GM19193 (cell line): ENCODE measurements around the gene UBE2I.

Source experiments
- POLR2A ChIP-seq: IDR thresholded peaks from 4 replicates; pipeline ENCODE4 v1.6.1; 2011; ENCODE audit not compliant: insufficient read depth, insufficient read length; ENCODE audit errors: extremely low read depth

The UBE2I gene

GRCh38 chr16:1300664-1301476 lies 8.6 kb upstream of the UBE2I start:
- TF ChIP-seq POLR2A, result no peak

- TF ChIP-seq POLR2A, result no peak
These were observed 7.9 kb upstream of the UBE2I start for GRCh38 chr16:1301562-1301961.

- no peak for TF ChIP-seq POLR2A
These were observed 3.6 kb upstream of the UBE2I start for GRCh38 chr16:1305823-1306222.

- no peak for TF ChIP-seq POLR2A
These were observed 3.1 kb upstream of the UBE2I start for GRCh38 chr16:1306334-1306733.

GRCh38 chr16:1308036-1308976 lies 1.1 kb upstream of the UBE2I start:
- peak; percentile 67 for TF ChIP-seq POLR2A

GRCh38 chr16:1309888-1310831 lies 724 bp downstream of the UBE2I start:
- TF ChIP-seq POLR2A, result no peak

- TF ChIP-seq POLR2A, result no peak
These were observed 1.4 kb downstream of the UBE2I start for GRCh38 chr16:1310832-1311200.

- TF ChIP-seq POLR2A, result no peak
These were observed 1.8 kb downstream of the UBE2I start for GRCh38 chr16:1311212-1311737.

GRCh38 chr16:1311738-1312466 lies 2.5 kb downstream of the UBE2I start:
- no peak for TF ChIP-seq POLR2A

GRCh38 chr16:1312467-1312816 lies 3.0 kb downstream of the UBE2I start:
- no peak for TF ChIP-seq POLR2A

- no peak for TF ChIP-seq POLR2A
These were observed 3.5 kb downstream of the UBE2I start for GRCh38 chr16:1312903-1313302.

- TF ChIP-seq POLR2A, result no peak
These were observed 4.4 kb downstream of the UBE2I start for GRCh38 chr16:1313721-1314369.

- TF ChIP-seq POLR2A, result no peak
These were observed 5.1 kb downstream of the UBE2I start for GRCh38 chr16:1314399-1315068.
